Tibial nerve (tissue), 4 donors: ENCODE measurements around the gene BACH2. TPM values are rescaled to one million over a fixed set of nuclear protein-coding genes. Genes with fewer than 3 reads are reported as not detected.

Source experiments
- DNase-seq, 2 donors: peaks; one replicate each; pipeline ENCODE4 v3.0.0-alpha.2; 2019; ENCODE audit warnings: low spot score in 2 of 2
- H3K27ac ChIP-seq, 4 donors: fragments of 200-600 bp; sonication (generic) in 3 of 4; one replicate each; pipeline ENCODE4 v1.5.1; 2017 to 2019; ENCODE audit warnings: mild to moderate bottlenecking in 1 of 4
- H3K27me3 ChIP-seq, 2 donors: fragments of 200-600 bp; sonication (generic) in 1 of 2; one replicate each; pipeline versions ENCODE4 v1.5.1 to v1.6.0; 2017 to 2019
- H3K36me3 ChIP-seq, 3 donors: fragments of 200-600 bp; sonication (generic); one replicate each; pipeline ENCODE4 v1.5.1; 2018 to 2019
- H3K4me1 ChIP-seq, 4 donors: fragments of 200-600 bp; sonication (generic) in 3 of 4; one replicate each; pipeline ENCODE4 v1.5.1; 2017 to 2019
- H3K4me3 ChIP-seq, 4 donors: fragments of 200-600 bp; sonication (generic) in 3 of 4; one replicate each; pipeline ENCODE4 v1.5.1; 2017 to 2019; ENCODE audit warnings: mild to moderate bottlenecking in 1 of 4, moderate library complexity in 1 of 4
- H3K9me3 ChIP-seq, 4 donors: fragments of 200-600 bp; sonication (generic) in 3 of 4; one replicate each; pipeline ENCODE4 v1.5.1; 2017 to 2019
- EP300 ChIP-seq, 2 donors: sonication (generic); formaldehyde crosslinking; IDR thresholded peaks; one replicate each; pipeline ENCODE4 v1.6.1; 2017; ENCODE audit warnings: antibody characterized with exemption in 2 of 2, mild to moderate bottlenecking in 1 of 2
- POLR2A ChIP-seq, 2 donors: fragments of 450-650 bp; IDR thresholded peaks; one replicate each; pipeline ENCODE4 v1.6.1; 2017; ENCODE audit warnings: antibody characterized with exemption in 2 of 2, mild to moderate bottlenecking in 2 of 2, moderate library complexity in 2 of 2
- WGBS, 2 donors: methylation state at CpG; one replicate each; pipeline ENCODE4 v1.1.5; 2018; 5-methylcytosine and 5-hydroxymethylcytosine counted together
- total RNA-seq, 4 donors: library from RNA; depleted of rRNA; stranded (reverse); fragments of >200 nt; gene quantifications; one replicate each; pipeline ENCODE4 v1.1.0, GENCODE V29; 2016
- TF ChIP-seq, protein P1 (sequence below), 5 experiments: fragments of 200-600 bp in 3 of 5; fragments of 450-650 bp in 2 of 5; sonication (generic) in 3 of 5; IDR thresholded peaks; one replicate each; pipeline ENCODE4 v1.5.1; 2016 to 2019; ENCODE audit warnings: antibody characterized with exemption in 5 of 5, mild to moderate bottlenecking in 3 of 5, moderate library complexity in 2 of 5

BACH2 gene
- total RNA-seq, 4 donors from 2014 or later, result 4.4 to 11.1 (median 8.4) TPM

DNA sequence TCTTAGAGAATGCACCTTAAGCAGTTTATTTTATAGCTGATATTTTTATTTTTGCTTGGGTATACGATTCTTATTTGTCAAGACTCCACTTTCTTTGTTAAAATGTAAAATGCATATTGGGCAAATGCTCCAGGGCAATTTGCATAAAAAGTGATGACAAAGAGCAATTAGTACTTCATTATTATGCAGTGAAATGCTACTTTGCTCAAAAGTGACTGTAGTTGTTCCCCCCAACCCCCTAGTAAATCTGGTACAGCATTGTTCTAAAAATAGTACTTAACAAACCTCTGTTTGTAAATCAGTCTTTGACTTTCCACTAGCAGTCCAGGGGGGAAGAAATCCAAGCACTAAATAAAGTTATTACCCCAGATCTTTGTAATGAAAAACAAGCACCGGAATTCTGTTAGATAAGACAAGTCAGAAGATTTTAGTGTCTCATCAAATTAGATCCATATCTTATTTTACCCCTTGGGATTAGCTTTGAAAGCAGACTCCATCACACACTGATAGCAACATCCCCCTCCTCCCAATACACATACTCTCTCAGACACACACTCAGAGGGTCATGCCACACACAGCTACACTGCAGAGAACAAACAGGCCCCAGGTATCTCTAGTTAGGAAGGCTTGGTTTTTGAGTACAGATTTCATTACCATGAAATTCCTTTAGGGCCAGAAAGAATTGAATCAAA is 32.9 kb upstream of the BACH2 start:
- no peaks in the 10 kb centered on the region for H3K4me1 ChIP-seq
- TF ChIP-seq POLR2A (IDR thresholded peaks at IDR 0.05) (no peak), EP300 (IDR thresholded peaks at IDR 0.05) (no peak)
- TF ChIP-seq, protein P1, sequence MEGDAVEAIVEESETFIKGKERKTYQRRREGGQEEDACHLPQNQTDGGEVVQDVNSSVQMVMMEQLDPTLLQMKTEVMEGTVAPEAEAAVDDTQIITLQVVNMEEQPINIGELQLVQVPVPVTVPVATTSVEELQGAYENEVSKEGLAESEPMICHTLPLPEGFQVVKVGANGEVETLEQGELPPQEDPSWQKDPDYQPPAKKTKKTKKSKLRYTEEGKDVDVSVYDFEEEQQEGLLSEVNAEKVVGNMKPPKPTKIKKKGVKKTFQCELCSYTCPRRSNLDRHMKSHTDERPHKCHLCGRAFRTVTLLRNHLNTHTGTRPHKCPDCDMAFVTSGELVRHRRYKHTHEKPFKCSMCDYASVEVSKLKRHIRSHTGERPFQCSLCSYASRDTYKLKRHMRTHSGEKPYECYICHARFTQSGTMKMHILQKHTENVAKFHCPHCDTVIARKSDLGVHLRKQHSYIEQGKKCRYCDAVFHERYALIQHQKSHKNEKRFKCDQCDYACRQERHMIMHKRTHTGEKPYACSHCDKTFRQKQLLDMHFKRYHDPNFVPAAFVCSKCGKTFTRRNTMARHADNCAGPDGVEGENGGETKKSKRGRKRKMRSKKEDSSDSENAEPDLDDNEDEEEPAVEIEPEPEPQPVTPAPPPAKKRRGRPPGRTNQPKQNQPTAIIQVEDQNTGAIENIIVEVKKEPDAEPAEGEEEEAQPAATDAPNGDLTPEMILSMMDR (IDR thresholded peaks at IDR 0.05), result no peak
- no peak overlapping the region for H3K27ac ChIP-seq
- H3K4me3 ChIP-seq, result no peak overlapping the region
- DNase-seq, result no peak
- H3K36me3 ChIP-seq, result no peaks in the 10 kb centered on the region
- no peaks in the 10 kb centered on the region for H3K27me3 ChIP-seq
- no peaks in the 10 kb centered on the region for H3K9me3 ChIP-seq
- WGBS, 2 donors, result 60 to 73% methylated on average over 2 of the region's 2 CpGs

DNA sequence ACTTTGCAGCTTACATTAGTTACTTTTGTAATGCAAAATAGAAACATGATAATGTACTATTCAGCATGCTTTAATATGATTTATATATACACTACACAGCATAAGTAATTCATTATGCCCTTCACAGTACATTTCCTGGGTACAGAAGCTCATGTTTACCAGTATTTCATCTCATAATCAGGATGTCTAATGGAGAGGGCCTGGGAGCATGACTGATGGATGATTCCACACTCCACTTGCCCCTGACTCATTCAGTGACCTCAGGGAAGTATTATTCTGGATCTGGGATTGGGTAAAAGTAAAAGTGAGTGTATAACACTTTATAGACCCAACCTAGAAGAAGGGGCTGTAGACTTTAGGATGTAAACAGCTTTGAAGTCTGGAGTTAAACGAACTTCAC is 31.4 kb upstream of the BACH2 start:
- Histone ChIP-seq H3K27me3 (no peaks in the 10 kb centered on the region), H3K4me1 (no peaks in the 10 kb centered on the region), H3K4me3 (no peak overlapping the region), H3K27ac (no peak overlapping the region), H3K9me3 (no peaks in the 10 kb centered on the region), H3K36me3 (no peaks in the 10 kb centered on the region)
- TF ChIP-seq, protein P1 (IDR thresholded peaks at IDR 0.05), result no peak
- TF ChIP-seq POLR2A (IDR thresholded peaks at IDR 0.05) (no peak), EP300 (IDR thresholded peaks at IDR 0.05) (no peak)
- WGBS, 2 donors, result 73 to 82% methylated on average over 1 of the region's 1 CpG
- DNase-seq, result no peak

DNA sequence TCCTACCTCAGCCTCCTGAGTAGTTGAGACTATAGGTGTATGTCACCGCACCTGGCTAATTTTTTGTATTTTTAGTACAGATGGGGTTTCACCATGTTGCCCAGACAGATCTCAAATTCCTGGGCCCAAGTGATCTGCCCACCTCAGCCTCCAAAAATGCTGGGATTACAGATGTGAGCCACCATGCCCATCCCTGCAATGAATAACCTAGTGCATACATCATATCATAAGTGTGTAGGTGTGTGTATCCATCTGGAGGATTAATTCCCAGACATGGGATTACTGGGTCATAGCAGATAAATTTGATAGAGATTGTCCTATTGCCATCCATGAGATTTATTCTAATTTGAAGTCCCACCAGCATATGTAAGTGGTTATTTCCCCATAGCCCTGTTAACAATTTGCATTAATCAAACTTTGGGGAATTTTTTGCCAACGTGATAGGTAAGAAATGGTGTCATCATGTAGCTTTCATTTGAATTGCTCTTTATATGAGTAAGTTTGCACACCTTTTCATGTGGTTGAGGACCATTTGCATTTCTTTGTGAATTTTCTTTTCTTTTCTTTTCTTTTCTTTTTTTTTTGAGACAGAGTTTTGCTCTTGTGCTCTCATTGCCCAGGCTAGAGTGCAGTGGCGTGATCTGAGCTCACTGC is 29.9 kb upstream of the BACH2 start:
- Histone ChIP-seq H3K27ac (no peak overlapping the region), H3K4me3 (no peak overlapping the region), H3K36me3 (no peaks in the 10 kb centered on the region), H3K9me3 (no peaks in the 10 kb centered on the region), H3K4me1 (no peaks in the 10 kb centered on the region), H3K27me3 (no peaks in the 10 kb centered on the region)
- WGBS, 2 donors, result 98% methylated on average over 3 of the region's 3 CpGs
- no peak for DNase-seq
- TF ChIP-seq, protein P1 (IDR thresholded peaks at IDR 0.05), result no peak
- no peak for TF ChIP-seq POLR2A (IDR thresholded peaks at IDR 0.05)
- no peak for TF ChIP-seq EP300 (IDR thresholded peaks at IDR 0.05)

DNA sequence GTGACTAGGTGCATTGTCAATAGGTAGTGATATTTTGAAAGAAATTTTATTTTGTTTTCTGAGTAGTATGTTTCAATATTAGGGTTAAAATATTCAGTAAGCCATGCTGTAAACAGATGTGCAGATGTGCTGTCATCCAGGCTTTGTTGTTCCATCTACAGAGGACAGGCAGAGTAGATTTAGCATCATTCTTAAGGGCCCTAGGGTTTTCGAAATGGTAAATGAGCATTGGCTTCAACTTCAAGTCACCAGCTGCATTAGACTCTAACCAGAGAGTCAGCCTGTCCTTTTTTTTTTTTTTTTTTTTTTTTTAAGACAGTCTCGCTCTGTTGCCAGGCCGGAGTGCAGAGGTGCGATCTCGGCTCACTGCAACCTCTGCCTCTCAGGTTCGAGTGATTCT is 27.1 kb upstream of the BACH2 start:
- Histone ChIP-seq H3K27me3 (no peaks in the 10 kb centered on the region), H3K36me3 (no peaks in the 10 kb centered on the region), H3K27ac (no peak overlapping the region), H3K9me3 (no peaks in the 10 kb centered on the region), H3K4me1 (no peaks in the 10 kb centered on the region), H3K4me3 (no peak overlapping the region)
- DNase-seq, result no peak
- WGBS, 2 donors, result 93 to 94% methylated on average over 6 of the region's 6 CpGs
- no peak for TF ChIP-seq POLR2A (IDR thresholded peaks at IDR 0.05)
- TF ChIP-seq EP300 (IDR thresholded peaks at IDR 0.05), result no peak
- TF ChIP-seq, protein P1 (IDR thresholded peaks at IDR 0.05), result no peak

DNA sequence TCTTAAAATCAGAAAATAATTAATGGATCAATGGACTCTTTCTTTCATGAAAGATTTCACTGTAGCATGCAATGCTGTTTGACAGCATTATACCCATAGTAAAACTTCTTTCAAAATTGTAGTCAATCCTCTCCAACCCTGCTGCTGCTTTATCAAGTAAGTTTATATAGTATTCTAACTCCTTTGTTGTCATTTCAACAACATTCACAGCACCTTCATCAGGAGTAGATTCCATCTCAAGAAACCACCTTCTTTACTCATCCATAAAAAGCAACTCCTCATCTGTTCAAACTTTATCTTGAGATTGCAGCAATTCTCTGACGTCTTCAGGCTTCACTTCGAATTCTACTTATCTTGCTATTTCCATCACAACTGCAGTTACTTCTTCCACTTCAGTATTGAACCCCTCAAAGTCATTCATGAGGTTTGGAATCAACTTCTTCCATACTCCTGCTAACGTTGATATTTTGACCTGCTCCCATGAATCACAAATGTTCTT is 26.4 kb upstream of the BACH2 start:
- WGBS, 2 donors, result 85 to 88% methylated on average over 3 of the region's 3 CpGs
- Histone ChIP-seq H3K4me3 (no peak overlapping the region), H3K27me3 (no peaks in the 10 kb centered on the region), H3K36me3 (no peaks in the 10 kb centered on the region), H3K4me1 (no peaks in the 10 kb centered on the region), H3K27ac (no peak overlapping the region), H3K9me3 (no peaks in the 10 kb centered on the region)
- TF ChIP-seq POLR2A (IDR thresholded peaks at IDR 0.05) (no peak), EP300 (IDR thresholded peaks at IDR 0.05) (no peak)
- TF ChIP-seq, protein P1 (IDR thresholded peaks at IDR 0.05), result no peak
- DNase-seq, result no peak
